HTERT RPE-1 (cell line): Measurements from ENCODE around the gene LZTR1.
"Not testable (repeated sequence)": the region's sequence is repeated elsewhere in the genome, so short reads cannot be mapped to it uniquely, and the experiment has no call there.

Source experiments
- in situ Hi-C: fragments of 300-500 bp; cut with MboI; formaldehyde crosslinking; loops from 4 replicates; pipeline ENCODE4 v1.14.3; 2020; ENCODE audit warnings: low sequenced_read_pairs

LZTR1 gene

DNA sequence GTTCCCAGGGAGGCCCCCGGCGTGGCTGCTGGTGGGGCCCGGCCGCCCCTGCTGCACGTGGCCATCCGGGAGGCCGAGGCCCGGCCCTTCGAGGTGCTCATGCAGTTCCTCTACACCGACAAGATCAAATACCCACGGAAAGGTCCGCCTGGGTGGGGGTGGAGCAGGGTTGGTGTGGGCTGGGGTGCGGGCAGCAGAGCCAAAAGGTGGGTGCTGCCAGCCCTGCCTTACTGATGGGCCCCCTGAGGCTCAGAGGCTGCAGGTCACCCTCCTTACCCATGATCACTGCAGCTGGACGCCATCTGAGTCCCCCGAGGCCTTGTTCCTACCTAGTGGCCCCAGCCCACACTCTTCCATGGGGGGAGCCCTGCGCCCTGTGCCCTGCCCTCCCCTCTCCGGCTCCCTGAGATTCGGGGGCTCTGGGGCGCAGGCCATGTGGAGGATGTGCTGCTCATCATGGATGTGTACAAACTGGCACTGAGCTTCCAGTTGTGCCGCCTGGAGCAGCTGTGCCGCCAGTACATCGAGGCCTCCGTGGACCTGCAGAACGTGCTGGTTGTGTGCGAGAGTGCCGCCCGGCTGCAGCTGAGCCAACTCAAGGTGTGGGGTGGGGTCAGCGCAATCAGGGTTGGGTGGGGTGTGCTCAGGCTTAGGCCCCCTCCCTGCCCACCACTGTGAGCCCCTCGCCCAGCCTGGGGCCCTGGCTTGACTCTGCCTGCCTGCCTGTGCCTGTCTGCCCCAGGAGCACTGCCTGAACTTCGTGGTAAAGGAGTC is 12.2 kb downstream of the LZTR1 start:
- in situ Hi-C loops = no loop called here

DNA sequence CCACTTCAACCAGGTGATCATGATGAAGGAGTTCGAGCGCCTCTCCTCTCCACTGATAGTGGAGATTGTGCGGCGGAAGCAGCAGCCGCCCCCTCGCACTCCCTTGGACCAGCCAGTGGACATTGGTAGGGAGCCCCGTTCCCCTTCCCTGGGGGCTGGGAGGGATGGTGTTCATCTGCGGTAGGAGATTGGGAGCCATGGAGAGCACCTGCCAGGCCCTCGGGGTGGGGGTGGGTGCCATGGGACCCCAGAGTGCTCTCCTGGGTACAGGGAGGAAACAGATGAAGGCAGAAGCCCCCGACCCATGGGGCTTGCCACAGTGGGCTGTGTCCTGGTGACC is 12.8 kb downstream of the LZTR1 start:
- in situ Hi-C loops = no loop called here

DNA sequence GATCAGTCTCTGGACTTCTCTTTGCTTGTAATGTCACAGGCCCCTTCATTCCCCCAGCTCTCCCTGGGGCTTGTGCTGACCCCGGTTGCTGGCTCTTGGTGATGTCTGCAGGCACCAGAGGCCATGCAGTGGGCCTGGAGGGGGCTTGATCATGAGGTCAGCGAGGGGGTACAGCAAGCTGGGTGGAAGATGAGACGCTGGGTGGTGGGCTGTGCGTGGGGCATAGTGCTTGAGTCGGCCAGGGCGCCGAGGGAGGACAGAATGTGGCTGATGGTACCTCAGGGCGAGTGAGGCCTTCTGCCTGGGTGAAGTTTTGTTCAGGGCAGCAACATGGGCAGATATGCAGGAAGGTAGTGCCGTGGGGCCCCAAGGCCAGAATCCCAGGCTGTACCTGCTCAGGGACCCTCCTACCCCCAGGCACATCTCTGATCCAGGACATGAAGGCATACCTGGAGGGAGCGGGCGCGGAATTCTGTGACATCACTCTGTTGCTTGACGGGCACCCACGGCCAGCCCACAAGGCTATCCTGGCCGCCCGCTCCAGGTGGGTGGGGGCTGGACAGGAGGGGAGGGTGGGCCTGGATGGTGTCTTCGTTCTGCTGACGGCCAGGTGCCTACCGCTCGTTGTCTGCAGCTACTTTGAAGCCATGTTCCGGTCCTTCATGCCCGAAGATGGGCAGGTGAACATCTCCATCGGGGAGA is 13.4 kb downstream of the LZTR1 start:
- in situ Hi-C loops = no loop called here

DNA sequence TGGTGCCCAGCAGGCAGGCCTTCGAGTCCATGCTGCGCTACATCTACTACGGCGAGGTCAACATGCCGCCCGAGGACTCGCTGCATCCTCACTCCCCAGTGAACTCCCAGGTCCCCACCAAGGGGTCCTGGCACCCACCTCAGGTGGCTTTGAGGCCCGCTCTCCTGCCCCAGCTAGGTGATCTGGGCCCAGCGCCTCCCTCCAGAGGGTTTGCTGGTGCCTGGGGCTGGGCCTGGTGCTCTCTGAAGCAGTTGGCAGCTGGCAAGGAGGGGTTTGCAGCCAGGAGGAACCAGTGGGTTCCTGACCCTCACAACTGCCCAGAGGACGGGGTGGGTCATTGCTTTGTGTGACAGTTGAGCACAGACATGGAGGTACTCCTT is 13.9 kb downstream of the LZTR1 start:
- in situ Hi-C loops = no loop called here

DNA sequence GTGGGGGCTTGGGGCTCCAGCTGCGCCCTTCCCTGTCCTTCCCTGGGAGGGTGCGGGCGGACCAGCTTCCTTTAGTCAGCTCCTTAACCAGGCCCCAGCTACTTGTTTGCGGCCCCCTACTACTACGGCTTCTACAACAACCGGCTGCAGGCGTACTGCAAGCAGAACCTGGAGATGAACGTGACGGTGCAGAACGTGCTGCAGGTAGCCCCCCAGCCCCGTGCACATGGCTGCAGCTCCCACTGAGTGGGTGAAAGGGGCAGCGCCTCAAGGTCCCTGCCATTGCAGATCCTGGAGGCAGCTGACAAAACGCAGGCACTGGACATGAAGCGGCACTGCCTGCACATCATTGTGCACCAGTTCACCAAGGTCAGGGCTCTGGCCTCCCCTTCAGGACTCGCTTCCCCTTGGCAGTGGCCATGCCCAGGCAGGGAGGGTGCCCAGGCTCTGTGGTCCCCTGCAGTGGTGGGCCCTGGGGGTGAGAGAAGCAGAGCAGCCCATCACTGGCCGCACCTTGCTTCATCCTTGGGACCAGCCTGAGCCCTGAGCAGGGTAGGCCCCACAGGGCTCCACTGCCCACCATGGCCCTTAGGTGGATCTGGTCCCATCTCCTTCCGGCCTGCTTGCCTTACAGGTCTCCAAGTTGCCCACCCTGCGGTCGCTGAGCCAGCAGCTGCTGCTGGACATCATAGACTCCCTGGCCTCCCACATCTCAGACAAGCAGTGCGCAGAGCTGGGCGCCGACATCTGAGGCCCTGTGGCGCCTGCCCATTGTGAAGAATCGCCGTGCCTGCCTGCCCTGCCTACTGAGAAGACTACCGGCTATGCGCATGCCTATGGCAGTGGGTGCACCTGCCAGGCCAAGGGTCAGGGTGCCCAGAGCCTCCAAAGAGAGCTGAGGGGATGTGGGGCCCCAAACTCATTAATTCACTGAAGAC is 14.8 kb downstream of the LZTR1 start:
- in situ Hi-C loops = no loop called here

DNA sequence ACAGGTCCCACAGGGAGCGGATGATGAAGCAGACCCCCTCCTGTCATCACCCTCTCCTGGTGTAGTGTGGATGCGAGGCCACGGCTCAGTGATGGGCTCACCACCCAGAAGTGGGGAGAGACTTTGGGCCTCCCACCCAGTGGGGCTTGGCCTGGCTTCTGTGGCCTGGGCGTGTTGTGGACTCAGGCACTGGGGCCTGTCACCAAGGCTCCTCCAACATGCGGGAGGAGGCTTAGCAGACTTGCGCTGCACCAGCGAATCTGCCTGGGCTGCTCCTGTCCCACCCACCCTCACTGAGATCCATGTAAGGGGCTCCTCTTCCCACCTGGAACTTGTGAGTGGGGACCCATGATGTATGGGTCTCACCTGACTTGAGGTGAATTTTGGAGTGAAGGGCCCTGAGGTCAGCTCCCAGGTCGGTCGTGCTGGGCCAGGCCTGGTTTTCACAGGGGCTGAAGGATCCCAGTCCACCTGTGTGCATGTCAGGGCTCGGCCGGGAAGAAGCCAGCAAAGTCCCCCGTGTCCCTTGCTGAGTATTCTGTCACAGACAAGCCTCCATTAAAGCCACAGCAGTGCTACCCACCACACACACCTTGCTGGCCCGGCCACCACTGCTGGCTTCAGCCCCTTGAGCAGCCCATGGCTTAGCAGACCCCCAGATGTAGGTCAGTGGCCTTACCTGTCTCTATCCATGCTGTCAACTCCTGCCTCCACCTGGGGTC is 15.6 kb downstream of the LZTR1 start:
- in situ Hi-C loops = no loop called here

DNA sequence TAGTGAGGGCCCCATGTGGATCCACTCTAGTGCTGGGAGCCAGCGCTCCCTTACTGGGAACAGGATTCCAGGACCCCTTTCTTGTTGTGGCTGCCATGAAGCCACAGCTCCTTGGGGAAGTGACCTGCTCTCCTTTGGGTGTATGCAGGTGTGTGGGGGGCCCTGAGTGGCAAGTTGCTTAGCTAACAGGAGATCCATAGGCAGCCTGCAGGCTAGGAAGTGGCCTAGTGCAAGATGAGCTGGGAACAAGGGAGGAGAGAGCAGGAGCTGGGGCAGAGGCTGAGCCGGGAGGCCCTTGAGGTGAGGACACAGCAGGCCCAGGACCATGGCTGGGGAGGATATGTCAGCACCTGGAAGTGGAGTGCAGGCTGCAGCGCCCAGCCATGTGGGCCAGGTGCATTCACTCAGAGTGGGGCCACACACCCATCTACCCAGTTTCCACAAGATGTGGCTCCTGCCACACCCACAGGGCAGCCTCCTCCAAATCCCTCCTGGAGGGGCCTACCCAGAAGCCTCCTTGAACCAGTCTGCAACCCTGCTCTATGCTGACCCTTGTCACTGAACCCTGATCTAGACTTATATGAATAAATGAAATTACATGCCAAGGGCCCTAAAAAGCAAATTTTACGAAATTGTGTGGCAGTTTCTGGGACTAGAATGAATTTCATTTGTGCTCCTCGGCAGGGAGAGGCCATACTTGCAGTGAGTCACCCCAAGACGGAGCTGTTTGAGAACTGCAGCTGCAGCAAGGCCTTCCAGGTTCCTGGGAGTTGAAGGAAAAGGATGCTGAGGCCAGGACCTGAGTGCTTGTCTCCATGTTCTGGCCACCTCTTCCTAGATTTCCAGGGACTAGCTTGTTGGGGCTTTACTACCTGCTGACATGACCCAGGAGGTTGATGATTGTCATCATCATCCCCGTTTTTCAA is 16.6 kb downstream of the LZTR1 start:
- in situ Hi-C loops = no loop called here

DNA sequence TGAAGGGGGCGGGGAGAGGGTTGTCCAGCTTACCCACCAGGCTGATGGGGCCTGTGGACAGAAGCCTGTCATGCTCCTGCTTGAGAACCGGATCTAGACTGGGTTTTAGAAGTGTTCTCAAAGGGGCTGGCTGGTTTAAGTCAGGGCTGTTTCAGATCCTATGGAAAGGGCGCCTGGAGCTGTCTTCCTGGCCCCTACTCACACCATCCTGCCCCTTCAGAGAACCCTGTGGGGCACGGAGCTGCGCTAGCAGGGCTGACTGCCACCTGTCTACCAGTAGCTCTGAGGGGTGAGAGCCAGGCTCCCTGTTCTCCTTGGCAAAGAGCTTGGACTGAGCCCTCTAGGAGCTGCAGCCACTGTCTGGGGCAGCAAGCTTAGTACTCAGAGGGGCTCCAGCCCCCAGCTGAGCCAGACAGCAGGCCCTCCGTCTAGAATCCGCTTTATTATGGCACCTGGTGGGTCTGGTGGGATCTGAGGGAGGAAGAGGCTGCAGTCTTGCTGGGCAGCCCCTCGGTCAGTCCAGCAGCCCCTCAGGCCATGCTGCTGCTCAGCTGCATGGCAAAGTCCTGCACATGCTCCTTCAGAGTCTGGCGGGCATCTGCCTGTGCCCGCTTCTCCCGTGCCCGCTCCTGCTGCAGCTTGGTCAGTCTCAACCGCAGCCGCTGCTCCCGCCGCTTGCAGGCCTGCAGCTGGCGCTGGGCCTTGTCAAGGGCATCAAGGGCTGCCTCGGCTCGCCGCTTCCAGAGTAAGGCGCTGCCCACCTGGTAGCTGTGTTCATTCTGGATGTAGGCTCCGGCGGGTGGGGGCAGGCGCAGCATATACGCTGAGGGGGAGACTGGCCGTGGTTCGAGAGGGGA is 17.5 kb downstream of the LZTR1 start:
- in situ Hi-C loops = no loop called here

DNA sequence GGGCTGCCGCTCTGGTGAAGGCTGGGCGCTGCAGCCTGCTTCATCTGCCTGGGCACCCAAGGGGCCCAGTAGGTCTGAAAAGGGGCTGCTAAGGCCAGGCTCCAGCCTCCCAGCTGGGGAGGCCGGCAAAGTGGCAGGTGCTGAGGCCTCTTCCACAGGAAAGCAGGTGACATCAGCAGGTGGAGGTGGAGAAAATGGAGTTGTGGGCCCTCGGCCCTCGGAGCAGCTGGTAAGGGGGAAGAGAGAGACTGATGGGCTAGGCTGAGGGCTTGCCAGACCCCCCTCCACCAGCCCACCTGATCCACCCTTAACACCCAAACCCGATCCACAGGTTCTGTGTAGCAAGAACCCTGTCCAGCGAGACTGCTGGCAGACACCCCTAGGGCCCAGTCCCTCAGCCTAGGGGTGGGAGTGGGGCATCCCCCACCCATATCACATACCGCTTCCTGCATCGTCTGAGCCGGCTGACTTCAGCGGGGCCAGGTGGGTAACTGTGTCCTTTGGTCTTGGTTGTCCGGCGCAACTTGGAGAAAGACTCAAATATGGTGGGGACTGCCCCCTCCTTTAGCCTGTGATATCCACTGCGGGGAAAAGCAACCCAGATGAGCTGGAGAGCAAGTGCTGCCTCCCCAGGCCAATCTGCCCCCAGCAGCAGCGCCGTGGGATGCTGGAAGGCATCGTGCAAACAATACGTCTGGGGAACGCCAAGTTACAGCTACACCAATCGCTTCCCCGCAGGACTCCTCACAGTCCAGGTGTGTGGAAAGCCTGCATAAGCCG is 18.3 kb downstream of the LZTR1 start:
- in situ Hi-C loops = no loop called here

DNA sequence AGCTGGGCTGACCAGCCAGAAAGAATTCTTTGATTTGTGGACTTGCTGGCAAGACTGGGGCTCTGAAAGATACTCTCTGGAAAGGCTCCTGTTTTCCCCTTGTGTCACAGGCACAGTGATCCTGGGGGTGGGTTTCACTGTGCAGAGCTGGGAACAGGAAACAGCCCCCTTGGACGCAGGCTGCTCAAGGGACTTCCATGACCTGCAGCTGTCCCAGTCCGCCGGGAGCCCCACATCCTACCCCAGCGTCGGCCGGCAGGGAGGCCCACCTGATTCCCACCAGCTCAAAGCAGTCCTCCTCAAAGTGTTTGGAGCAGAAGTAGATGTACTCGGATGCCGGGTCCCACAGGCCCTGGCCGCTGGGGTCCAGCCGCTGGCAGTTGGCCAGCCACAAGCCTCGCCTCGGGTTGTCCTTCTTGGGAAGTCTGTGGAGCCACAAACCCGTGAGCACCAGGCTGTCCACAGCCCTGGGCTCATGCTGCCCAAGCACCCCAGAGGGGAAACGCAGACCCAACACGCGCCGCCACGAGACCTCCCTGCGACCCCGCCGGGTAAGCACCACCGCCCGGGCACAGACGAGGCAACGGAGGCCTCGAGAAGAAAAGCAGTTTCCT is 19.0 kb downstream of the LZTR1 start:
- in situ Hi-C loops = no loop called here

DNA sequence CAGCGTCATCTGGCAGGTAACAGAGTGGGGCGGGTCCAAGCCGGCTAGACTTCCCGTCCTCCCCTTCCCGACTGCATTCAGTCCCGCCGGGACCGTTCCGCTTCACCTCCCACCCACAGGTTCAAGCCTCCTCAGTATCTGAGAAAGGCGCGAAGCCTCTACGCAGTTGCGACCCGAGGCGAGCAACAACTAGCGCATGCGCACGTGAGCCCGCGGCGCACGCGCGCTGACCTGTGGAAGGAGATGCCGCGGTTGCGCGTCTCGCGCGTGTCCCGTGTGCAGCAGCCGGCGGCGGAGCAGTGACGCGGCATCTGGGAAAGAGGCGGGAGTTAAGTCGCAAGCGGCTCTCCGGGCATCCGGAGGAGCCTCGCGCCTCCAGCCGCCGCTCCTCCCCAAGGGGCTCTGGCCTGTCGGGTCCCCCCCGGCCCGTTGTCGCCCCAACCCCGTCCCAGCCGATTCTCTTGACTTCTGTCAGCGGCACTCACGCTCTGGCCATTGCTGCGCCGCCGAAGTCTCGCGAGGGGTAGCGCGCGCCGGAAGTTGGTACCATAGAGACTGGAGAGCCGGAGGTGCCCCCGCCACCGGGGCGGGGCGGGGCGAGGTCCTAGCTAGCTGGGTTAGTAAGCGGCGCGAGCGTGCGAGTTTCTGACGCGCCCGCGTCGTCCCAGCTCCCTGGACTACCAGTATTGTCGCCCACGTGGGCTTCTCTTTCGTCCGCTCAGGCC is 19.7 kb downstream of the LZTR1 start, which contains the start of gene THAP7:
Gene THAP7 (minus strand): TSS at position 518 of the 725 bp plus-strand sequence. CDS start 207 bp downstream, at position 311.
- in situ Hi-C loops = no loop called here

DNA sequence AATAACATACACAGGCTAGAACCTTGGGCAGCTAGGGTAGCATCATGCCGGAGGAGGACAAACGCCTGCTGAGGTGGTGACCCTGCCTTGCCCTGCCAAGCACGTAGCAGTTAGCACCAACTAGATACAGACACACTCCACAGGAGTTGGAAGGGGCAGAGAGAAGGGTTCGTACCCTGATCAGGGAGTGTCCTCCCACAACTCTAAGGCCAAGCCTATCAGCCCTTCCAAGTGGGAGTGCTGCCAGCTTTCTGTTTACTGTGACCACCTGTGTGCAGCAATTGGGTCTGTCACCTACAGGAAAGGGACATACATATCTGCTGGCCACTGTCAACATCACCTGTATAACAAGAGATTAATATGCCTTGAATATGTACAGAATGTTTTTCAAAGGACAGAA is 21.7 kb downstream of the LZTR1 start:
- in situ Hi-C loops = no loop called here

DNA sequence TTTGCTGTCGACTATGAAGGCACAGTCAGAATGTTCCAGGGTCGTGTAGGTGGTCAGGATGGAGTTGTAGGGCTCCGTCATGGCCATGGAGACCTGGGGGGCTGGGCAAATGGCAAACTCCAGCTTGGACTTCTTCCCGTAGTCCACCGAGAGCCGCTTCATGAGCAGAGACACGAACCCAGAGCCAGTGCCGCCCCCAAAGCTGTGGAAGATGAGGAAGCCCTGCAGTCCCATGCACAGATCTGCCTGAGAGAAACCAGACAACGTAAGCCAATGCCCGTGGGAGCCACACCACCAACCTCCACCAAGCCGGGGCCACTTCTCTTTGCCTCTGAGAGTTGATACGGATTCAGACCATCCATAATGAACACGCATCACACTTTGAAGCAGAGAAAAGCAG is 27.1 kb downstream of the LZTR1 start:
- in situ Hi-C loops = not testable (repeated sequence)

DNA sequence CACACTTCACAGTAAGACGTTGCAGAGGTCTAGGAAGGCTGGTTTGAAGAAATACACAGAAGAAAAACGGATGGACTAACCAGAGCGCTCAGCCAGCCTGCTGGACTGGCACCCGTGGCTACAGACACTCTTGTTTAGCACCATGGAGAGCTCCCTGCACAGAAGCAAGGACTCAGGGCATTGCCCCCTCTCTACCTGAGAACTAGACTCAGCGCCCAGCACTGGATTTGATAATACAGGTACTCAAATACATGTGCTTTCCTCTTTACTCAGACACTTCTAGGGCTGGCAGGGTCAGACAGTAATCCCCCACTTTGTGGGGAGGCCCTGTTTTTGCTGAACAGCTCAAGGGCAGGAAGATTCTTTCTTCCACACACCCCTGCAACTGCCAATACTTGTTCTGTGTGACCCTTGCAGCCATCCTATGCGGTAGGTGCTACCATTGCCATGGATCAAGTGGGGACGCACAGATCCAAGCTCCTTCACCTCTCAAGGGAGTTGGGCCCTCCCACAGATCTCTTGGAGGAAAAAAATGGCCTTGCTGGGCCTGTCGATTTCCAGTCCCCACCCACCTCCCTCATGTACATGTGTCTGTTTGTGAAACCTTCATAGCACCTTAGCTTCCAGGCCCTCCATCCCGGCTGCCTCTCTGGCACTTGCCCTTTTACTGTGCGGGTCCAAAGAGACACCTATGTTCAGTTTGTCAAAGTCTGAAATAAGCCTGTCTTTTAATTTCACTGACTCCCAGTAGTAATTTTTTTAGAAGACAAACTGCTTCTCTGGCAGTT is 27.7 kb downstream of the LZTR1 start:
- in situ Hi-C loops = no loop called here

DNA sequence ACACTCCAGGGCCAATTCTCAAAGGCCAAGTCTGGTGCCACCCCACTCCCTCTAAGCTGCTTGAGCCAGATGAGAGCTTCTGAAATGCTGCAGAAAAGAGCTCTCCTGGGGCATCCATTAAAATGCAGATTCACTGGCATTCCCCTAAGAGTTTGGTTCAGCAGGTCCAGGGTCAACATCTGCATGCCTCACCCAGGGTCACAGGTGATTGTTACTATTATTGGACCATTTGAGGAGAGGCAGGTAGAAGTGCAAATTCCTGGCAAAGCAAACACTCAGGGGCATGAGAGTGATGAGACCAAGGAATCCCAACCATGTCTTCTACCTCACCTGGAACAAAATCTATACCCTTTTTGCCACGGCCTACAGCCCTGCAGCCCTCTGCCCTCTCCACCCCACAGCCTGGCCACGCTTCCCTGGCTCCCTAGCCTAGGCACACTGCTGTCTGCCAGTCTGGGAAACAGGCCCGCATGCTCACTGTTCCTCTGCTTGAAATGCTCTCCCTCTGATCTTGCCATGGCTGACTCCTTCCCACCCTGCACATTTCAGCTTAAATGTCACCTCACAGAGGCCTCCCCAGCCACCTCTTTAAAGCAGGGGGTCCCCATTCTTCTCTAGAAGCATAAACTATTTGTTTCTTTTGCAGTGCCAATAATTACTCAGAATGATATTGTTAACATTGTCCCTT is 28.5 kb downstream of the LZTR1 start:
- in situ Hi-C loops = no loop called here
